HG03460 (cell line): ENCODE results near the gene CHID1.

Experiments
- ATAC-seq: cut with Tn5 transposase; IDR thresholded peaks from one replicate; pipeline ENCODE4 v1.9.1; 2021; ENCODE audit not compliant: unreplicated experiment

The CHID1 gene

DNA sequence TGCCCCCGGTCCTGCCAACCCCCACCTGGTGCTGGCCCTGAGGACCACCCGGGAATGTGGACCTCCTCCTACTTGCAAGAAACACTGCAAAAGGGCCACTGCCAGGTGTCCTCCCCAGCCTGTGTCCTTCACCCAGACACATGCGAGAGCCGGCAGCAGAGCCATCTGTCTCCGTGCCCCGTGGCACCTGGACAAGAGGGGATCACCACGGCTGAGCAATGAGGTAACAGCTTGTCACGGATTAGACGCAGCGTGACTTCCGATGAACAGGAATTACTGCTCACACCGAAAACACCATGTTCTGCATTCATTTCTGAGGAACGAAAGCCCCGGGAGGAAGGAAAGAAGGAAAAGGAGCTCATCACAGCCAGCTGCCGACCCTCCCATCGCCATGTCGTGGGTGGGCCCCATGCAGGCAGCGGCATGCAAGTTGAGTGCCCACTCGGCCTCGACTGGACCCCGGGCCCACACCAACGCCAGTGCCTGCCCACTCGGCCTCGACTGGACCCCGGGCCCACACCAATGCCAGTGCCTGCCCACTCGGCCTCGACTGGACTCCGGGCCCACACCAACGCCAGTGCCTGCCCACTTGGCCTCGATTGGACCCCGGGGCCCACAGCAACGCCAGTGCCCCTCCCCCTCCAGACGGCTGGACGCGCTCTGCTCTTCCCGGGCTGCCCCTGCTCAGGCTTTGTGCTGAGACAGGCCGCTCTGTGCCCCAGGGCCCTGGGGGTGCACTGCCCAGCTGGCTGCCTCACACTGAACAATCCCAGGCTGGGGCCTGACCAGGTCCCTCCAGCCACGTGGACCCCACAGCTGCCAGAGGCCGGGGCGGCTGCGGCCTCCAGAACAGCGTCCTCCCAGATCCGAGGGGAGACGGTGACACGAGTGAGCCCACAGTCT lies 22.0 kb downstream of the CHID1 start:
- no peak for ATAC-seq

DNA sequence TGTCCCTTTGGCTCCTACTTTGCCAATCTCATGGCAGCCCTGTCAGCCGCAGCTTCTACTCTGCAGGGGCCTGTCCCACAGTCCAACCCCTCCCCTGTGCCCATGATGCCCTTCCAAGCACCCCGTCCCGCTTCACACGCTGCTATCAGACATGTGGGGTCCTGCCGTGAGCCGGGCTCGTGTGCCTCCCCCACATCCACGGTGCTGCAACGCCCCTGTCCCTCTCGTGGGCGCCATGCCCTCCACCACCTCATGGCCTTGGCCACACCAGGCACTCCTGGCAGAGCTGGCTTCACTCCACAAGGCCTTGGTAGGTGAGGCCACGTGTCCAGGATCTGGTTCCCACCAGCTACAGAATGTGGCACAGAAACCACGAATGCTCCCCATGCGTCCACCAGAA lies 23.0 kb downstream of the CHID1 start:
- ATAC-seq = no peak

- no peak for ATAC-seq
Measured at GRCh38 chr11:886568-886967, 24.0 kb downstream of the CHID1 start.

- no peak for ATAC-seq
Measured at GRCh38 chr11:884578-885070, 26.0 kb downstream of the CHID1 start.

DNA sequence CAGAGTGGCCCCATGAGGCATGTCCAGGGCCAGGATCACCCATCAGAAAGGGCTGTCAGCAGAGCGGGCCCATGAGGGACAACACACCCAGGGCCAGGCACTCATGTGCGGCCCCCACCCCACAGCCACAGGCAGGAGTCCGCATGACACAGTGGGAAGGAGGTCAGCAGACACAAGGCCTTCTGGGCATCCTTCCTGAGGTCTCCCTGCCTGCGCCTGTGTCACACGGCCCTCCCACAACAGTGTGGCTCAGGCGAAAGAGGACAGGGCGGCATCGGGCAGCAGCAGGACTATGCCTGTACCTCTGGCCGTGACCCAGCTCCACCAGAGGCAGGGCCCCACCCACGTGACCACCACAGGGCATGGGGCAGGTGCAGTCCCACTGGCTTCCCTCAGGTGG lies 27.1 kb downstream of the CHID1 start:
- no peak for ATAC-seq

DNA sequence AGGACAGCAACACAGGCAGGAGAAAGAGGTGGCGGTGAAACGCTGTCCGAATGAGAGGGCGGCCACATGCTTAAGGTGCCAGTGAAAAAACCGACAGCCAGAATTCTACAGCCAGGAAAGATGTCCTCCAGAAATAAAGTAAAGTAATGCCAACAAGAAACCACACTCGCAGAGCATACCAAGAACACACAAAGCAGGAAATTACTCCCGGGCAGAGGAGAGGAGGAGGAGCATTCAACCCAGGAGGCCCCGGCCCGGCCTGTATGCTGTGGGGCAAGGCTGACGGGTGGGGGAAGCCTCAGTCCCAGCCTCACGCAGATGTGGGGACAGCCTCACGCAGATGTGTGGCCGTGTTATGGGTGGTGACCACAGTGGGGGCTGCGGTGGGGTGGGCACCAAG lies 28.0 kb downstream of the CHID1 start:
- ATAC-seq = no peak

DNA sequence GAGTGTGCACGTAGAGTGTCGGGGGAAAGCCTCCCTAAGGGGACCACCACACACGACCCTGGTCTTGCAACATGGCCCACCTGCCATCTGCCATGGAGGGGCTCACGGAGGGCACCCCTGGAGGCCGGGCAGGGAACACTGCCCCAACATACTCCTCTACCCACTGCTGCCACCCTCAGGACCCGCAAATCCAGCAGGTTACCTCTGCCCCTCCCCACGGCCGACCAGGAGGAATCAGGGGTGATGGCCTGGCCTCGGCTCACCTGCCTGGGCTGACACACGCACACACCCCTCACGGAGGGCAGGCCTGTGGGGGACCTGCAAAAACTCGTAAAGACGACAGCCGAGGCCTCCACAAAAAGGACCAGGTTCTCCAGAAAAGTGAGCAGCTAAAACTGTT lies 30.2 kb downstream of the CHID1 start:
- ATAC-seq = no peak

GRCh38 chr11:877565-877964 lies 33.0 kb downstream of the CHID1 start:
- ATAC-seq = no peak

DNA sequence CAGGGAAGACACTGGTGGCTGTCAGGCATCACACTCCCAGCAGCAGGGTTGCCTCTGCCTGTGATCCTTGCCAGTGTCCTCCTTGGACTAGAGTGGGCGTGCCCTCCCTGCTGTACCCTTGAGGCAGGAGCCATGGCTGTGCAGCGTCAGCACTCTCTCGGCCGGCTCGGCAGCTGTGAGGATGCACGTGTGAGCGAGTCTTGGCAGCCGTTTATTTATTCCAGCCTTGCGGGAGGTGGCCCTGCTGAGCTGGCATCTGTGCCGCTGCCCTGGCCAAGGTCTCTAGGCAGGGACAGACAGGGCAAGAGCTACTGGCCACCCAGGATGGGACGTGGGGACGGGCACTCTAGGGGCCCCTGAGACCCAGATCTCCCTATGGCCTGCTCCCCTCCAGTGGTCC lies 34.1 kb downstream of the CHID1 start:
- ATAC-seq = no peak

DNA sequence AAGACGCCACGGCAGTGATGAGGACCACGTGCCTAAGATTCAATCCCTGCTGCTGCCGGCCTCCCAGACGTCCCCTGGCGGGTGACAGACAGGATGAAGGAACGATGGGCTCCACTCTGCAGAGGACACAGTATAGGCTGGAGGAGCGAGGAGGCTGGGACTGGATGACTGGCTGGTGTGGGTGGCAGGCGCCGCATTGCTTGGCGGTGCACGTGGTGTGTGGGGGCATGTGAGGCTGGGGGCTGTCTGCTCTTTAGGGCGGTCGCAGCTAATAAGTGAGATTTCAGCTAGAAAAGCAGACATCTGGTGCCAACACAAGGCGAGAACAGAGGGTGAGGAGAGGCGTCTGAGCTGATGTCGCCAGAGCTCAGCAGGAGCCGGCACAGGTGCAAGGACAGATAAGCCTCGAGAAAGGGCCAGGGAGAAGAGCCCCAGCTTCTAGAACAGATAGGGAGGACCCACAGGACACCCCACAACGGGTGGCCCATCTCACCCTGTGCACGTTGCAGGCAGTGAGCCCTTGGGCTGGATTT lies 34.8 kb downstream of the CHID1 start:
- no peak for ATAC-seq

- ATAC-seq = no peak
Measured at GRCh38 chr11:875203-875602, 35.4 kb downstream of the CHID1 start.

GRCh38 chr11:873706-874105 lies 36.9 kb downstream of the CHID1 start:
- no peak for ATAC-seq

DNA sequence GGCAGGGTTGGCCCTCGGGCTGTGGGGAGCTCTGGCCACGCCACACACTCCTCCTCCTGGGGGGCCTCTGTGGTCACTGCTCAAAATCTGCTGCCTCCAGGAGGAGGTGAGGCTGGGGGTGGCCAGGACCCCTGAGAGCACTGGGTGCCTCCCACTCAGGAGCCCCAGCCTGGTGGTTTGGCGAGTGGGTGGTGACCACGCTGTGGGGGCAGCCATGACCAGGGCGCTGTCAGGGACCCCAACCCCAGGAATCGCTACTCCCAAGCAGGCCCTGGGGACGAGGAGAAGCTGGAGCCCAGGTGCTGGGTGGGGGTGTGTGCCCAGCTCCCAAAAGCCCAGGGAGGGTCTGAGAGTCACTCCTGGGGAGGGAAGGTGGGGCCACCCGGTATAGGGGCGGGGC lies 37.8 kb downstream of the CHID1 start:
- ATAC-seq = no peak

- ATAC-seq = no peak
Measured at GRCh38 chr11:871472-871871, 39.1 kb downstream of the CHID1 start.

GRCh38 chr11:870418-870817 lies 40.2 kb downstream of the CHID1 start:
- ATAC-seq = no peak

DNA sequence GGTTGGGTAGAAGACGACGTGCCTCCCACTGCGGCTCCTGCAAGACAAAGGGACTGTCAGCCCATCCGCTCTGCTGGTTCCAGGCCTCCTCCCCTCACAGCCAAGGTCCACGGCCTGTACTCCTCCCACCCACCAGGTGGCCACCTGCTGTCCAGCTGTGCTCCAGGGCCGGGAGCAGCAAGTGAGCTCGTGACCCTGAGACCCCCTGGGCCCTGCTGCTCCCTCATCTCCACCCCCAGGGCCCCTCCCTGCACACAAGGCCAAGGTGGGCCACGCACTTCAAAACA lies 40.5 kb downstream of the CHID1 start:
- ATAC-seq = no peak

DNA sequence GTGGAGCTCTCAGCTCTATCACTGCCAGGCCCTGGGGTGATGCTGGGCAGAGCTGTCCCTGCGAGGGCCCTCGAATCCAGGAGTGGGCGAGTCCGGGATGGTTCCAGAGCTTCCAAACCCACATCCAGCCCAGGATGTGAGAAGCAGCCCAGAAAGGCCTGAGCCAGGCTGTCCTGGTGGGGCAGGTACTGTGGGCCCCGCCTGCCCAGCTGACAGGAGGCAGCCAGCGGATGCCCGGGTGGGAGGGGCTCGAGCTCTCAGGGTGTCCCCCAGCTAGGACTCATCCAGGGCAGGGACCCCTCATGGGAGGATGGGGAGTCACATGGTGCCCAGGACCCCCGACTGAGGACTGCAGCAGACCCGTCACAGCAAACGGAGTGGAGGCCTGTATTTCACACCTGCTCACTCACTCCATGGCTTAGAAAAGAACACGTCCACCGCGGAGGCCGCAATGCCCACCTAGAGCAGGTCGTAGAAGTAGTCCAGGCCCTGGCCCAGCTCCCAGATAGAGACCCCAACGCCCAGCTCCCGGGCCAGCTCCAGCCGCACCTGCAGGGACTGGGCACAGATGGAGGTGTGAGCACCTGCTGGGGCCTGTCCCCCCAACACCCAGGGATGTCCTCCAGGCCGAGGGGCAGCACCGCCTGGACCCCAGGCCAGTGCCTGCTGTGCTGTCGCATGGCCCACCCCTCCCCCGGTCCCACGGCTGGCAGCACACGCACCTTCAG lies 41.0 kb downstream of the CHID1 start:
- no peak for ATAC-seq

GRCh38 chr11:868802-869201 lies 41.8 kb downstream of the CHID1 start:
- ATAC-seq = no peak

GRCh38 chr11:868394-868793 lies 42.2 kb downstream of the CHID1 start:
- ATAC-seq = no peak

- no peak for ATAC-seq
Measured at GRCh38 chr11:867856-868358, 42.7 kb downstream of the CHID1 start.

DNA sequence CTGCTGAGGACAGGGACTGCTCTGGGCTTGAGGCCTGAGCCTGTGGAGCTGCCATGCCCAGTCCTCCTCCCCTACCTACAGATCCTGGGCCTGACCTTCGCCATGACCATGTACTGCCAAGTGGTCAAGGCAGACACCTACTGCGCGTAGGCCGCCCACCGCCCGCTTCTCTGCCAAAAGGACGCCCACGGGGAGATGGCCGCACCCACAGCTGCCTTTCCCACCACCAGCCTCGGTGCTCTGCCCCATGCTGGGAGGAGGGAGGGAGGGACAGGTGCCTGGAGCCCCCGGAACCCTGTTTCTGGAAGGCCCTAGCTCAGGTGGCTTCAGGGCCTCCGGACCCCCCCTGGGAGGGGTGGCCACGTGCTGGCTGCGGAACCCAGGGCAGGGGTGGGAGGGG lies 44.1 kb downstream of the CHID1 start:
- no peak for ATAC-seq
